ENCODE data around the gene BCL3.
"Not testable (repeated sequence)": the region's sequence is repeated elsewhere in the genome, so short reads cannot be mapped to it uniquely, and the experiment has no call there.

Gene BCL3

DNA sequence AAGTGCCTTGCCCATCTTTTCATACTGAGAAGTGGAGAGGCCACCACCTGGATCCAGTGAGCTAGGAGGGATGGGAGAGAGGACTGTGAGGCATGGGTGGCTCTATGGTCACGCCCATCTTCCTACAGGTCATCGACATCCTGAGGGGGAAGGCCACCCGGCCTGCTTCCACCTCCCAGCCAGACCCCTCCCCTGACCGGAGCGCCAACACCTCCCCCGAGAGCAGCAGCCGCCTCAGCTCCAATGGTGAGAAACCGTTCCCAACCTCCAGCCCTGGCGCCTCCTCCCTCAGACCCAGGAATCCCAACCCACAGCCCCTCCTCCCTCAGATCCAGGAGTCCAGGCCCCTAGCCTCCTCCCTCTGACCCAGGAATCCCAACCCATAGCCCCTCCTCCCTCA, 10.1 kb downstream of the BCL3 start:
- no peak for DNase-seq (ENCODE audit: low read depth in 2 of 2)

DNA sequence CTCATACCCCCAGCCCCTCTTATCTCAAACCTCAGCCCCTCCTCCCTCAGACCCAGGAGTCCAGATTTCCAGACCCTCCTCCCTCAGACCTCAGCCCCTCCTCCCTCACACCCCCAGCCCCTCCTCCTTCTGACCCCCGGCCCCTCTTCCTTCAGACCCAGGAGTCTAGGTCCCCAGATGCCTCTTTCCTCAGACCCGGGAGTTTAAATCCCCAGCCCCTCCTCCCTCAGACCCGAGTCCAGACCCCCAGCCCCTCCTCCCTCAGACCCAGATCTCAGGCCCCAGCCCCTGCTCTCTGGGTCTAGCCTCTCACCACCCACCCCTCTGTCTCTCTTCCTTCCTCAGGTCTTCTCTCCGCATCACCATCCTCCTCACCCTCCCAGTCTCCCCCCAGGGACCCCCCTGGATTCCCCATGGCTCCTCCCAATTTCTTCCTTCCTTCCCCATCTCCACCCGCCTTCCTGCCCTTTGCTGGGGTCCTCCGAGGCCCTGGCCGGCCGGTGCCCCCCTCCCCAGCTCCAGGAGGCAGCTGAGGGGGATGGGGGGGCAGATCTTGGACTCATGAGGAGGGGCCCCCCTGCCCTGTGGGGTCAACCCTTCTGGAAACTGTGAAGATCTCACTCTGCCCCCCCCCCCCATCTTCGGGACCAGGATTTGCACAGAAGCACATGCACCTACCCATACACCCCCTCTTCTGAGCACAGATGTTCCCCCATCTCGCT, 10.7 kb downstream of the BCL3 start:
- DNase-seq (ENCODE audit: low read depth in 2 of 2) = no peak

- DNase-seq (ENCODE audit: low read depth in 2 of 2) = no peak
Observed at GRCh38 chr19:44762038-44762437, 13.5 kb downstream of the BCL3 start.

GRCh38 chr19:44765033-44765948, 16.8 kb downstream of the BCL3 start:
- DNase-seq (ENCODE audit: low read depth in 2 of 2) = no peak

- DNase-seq (ENCODE audit: low read depth in 2 of 2) = no peak
Observed at GRCh38 chr19:44765949-44766335, 17.4 kb downstream of the BCL3 start.

- DNase-seq (ENCODE audit: low read depth in 2 of 2) = no peak
Observed at GRCh38 chr19:44767295-44768180, 19.0 kb downstream of the BCL3 start.

DNA sequence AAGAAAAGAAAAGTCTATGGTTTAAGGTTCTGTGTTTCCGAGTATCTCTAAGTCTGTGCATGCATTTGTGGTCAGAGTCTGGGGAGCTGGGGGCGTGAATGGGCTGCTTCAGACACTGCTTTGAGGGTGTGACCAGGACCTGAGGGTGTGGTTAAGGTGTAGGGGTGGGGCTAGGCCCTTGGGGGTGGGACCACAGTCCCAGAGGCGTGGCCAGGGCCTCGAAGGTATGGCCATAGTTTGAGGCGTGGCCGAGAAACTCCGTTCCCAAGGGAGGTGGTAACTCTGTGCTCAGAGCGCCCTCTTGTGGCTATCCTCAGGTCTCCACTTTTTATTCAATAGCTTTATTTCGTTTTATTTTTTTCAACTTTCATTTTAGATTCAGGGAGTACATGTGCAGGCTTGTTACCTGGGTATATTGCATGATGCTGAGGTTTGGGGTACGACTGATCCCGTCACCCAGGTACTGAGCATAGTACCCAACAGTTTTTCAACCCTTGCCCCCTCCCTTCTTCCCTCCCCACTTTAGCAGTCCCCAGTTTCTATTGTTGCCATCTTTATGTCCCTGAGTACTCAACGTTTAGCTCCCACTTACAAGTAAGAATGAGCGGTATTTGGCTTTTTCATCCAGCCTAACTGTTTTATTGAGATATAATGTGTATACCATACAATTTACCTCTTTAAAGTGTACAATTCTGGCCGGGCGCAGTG, 22.2 kb downstream of the BCL3 start:
- DNase-seq (ENCODE audit: low read depth in 2 of 2) = peak; percentile 94 to 98

GRCh38 chr19:44772144-44772543, 23.6 kb downstream of the BCL3 start:
- DNase-seq (ENCODE audit: low read depth in 2 of 2) = not testable (repeated sequence)

DNA sequence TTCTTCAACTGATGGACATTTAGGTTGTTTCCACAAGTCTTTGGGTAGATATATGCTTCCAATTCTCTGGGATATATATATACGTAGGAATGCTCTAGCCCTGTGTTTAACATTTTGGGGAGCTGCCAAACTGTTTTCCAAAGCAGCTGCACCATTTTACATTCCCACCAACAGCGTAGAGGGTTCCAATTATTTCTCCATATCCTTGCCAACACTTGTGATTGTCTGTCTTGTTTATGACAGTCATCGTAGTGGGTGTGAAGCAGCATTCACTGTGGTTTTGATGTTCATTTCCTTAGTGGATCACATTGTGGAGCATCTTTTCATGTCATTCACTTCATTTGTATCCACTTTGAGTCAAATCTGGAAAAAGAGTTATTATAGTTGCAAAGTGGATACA, 24.5 kb downstream of the BCL3 start:
- no peak for DNase-seq (ENCODE audit: low read depth in 2 of 2)

DNA sequence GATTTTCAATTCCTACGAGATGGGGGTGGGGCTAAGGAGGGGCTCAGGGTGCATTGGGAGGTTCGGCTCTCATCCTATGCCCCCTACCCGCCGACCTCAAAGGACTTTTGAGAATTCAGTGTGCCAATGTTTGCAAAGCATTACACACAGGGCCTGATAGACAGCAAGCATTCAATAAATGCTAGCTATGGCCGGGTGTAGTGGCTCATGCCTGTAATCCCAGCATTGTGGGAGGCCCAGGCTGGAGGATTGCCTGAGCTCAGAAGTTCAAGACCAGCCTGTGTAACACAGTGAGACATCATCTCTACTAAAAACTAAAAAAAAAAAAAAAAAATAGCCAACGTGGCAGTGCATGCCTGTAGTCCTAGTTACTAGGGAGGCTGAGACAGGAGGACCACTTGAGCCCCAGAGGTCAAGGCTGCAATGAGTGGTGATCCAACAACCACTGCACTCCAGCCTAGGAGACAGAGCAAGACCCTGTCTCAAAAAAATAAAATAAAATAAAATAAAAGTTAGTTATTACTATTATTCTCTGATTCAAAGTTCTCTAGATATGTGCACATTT, 27.2 kb downstream of the BCL3 start:
- no peak for DNase-seq (ENCODE audit: low read depth in 2 of 2)

GRCh38 chr19:44776402-44777096, 28.0 kb downstream of the BCL3 start:
- DNase-seq (ENCODE audit: low read depth in 2 of 2) = no peak

DNA sequence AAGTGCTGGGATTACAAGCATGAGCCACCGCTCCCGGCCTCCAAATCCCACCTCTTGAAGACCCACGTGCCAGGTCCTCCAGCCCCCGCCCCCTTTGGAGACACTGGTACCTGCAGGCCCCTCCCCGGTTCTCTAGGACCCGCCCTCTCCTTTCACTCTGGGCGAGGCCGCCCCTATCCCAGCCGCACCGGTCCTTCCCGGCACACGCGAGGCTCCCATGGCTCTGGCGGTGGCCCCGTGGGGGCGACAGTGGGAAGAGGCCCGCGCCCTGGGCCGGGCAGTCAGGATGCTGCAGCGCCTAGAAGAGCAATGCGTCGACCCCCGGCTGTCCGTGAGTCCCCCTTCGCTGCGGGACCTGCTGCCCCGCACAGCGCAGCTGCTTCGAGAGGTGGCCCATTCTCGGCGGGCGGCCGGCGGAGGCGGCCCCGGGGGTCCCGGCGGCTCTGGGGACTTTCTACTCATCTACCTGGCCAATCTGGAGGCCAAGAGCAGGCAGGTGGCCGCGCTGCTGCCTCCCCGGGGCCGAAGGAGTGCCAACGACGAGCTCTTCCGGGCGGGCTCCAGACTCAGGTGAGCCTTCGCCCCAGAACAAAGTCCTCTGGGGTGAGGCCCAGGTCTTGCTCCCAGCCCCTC, 29.3 kb downstream of the BCL3 start, which contains the start of gene CBLC:
Gene CBLC, plus strand, starts transcription at position 176 of the 633 bp plus-strand sequence. Its CDS starts 42 bp downstream, at position 218.
- DNase-seq (ENCODE audit: low read depth in 2 of 2) = no peak

GRCh38 chr19:44779150-44779549, 30.6 kb downstream of the BCL3 start:
- no peak for DNase-seq (ENCODE audit: low read depth in 2 of 2)

DNA sequence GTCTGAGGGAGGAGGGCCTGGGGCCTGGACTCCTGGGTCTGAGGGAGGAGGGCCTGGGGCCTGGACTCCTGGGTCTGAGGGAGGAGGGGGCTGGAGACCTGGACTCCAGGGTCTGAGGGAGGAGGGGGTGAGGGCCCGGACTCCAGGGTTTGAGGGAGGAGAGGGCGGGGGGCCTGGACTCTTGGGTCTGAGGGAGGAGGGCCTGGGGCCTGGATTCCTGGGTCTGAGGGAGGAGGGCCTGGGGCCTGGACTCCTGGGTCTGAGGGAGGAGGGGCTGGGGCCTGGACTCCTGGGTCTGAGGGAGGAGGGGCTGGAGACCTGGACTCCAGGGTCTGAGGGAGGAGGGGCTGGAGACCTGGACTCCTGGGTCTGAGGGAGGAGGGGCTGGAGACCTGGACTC, 33.2 kb downstream of the BCL3 start:
- DNase-seq (ENCODE audit: low read depth in 2 of 2) = not testable (repeated sequence)

- DNase-seq (ENCODE audit: low read depth in 2 of 2) = no peak
Observed at GRCh38 chr19:44782729-44783128, 34.2 kb downstream of the BCL3 start.

- DNase-seq (ENCODE audit: low read depth in 2 of 2) = no peak
Observed at GRCh38 chr19:44783545-44783944, 35.0 kb downstream of the BCL3 start.

DNA sequence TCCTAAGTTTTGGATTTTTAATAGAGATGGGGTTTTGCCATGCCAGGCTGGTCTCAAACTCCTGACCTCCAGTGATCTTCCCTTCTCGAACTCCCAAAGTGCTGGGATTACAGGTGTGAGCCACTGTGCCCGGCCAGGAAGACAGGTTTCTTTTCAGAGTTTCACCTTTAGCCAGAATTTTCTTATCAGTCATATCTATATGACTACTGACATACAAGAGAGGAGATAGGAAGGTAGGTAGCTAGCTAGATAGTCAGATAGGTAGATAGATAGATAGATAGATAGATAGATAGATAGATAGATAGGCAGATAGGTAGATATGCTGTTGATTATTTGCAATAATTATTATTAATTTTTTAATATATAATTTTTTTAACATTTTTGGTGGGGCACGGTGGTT, 36.8 kb downstream of the BCL3 start:
- no peak for DNase-seq (ENCODE audit: low read depth in 2 of 2)

DNA sequence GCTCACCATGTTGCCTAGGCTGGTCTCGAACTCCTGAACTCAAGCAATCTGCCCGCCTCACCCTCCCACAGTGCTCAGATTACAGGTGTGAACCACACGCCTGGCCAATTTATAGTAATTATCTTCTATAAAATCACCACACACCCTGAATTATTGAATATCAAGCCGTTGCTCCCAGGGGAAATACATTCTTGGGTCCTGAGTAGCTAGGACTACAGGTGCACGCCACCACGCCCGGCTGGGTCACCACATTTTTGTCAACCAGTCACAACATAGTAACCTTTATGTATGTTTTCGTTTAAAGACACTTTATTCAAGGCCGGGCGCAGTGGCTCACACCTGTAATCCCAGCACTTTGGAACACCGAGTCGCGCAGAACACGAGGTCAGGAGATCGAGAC, 37.5 kb downstream of the BCL3 start:
- DNase-seq (ENCODE audit: low read depth in 2 of 2) = no peak

- no peak for DNase-seq (ENCODE audit: low read depth in 2 of 2)
Observed at GRCh38 chr19:44788971-44789370, 40.5 kb downstream of the BCL3 start.

DNA sequence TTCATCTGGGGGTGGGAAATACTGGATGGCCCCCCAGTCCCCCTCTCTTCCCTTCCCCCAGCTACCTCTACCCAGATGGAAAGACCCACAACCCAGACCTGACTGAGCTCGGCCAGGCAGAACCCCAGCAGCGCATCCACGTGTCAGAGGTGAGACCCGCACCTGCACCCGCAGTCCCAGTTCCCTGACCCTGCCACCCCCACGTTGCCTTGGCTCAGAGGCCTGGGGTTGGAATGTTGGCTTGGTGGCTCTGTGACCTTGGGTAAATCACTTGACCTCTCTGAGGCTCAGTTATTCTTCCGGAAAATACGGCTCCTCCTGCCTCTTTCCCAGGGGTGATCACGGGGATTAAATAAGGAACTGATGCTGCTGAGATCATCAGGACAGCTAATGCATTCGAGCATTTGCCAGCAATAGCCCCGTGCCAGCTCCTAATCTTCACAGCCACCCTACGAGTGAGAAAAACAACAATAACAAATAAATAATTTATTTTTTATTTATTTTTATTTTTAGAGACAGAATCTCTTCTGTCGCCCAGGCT, 41.5 kb downstream of the BCL3 start:
- DNase-seq (ENCODE audit: low read depth in 2 of 2) = no peak

Measured in stimulated activated CD4-positive, alpha-beta T cell treated with anti-CD3 and anti-CD28 coated beads, Interleukin-12 subunit alpha, Interleukin-12 subunit beta, amount 100 ng/mL, for 24 hours (primary cell).